ENCODE results near the gene SERPINA3.

GRCh38 chr14:94582851-94583250 is 29.3 kb upstream of the SERPINA3 start:
- TF ChIP-seq POLR2AphosphoS5 (IDR thresholded peaks at IDR 0.05; ENCODE audit: low read depth, low read length) (no peak), TAF1 (IDR thresholded peaks at IDR 0.05; ENCODE audit: low read depth, low read length) (no peak), POLR2A (IDR thresholded peaks at IDR 0.05; ENCODE audit: low read depth, low read length) (no peak), SPI1 (IDR thresholded peaks at IDR 0.05; ENCODE audit: low read depth, low read length) (no peak), POU2F2 (IDR thresholded peaks at IDR 0.05; ENCODE audit: low read depth, low read length) (no peak), PAX5 (IDR thresholded peaks at IDR 0.05; ENCODE audit: insufficient read depth, low read length, severe bottlenecking) (no peak)
